ENCODE results near the gene NTN4.
"Not testable (repeated sequence)": the region's sequence is repeated elsewhere in the genome, so short reads cannot be mapped to it uniquely, and the experiment has no call there.

NTN4 gene

DNA sequence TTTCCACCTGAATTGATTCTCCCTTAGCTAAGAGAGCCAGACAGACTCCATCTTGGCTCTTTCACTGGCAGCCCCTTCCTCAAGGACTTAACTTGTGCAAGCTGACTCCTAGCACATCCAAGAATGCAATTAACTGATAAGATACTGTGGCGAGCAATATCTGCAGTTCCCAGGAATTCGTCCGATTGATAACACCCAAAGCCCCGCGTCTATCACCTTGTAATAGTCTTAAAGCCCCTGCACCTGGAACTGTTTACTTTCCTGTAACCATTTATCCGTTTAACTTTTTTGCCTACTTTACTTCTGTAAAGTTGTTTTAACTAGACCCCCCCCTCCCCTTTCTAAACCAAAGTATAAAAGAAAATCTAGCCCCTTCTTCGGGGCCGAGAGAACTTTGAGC is 44.5 kb downstream of the NTN4 start:
- DNase-seq, ATAC-seq: not testable (repeated sequence)

DNA sequence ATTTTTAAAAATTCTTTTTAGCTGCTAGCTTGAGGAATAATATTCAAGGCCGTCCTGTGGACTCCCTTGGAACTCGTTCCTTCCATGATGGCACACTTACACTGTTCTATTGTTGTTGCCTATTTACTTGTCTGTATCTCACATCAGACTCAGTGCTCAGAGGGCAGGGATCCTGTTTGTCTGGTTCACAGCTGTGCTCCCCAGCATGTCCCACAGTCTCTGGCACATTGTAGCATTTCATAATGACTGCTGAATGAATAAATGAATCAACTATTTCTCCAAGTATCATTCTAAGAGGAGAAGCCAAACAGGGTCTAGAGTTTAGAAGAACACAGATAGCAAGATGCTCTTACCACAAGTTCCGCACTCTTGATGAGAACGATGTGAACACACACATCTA is 48.0 kb downstream of the NTN4 start:
- DNase-seq: no peak
- ATAC-seq: no peak

DNA sequence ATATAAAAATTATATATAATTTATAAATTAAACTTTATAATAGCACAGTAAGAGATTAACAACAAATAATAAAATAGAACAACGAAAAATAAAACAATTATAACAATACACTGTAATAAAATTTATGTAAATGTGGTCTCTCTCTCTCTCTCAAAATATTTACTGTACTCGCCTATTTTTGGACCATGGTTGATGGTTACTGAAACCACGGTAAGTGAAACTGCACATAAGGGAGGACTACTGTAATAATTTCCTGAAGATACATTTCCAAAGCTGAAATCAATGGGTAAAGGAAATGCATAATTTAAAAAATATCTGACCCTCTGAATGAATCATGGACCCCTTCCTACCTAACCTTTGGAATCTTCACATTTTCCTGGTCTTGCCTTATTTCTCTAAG is 48.9 kb downstream of the NTN4 start:
- ATAC-seq: no peak

DNA sequence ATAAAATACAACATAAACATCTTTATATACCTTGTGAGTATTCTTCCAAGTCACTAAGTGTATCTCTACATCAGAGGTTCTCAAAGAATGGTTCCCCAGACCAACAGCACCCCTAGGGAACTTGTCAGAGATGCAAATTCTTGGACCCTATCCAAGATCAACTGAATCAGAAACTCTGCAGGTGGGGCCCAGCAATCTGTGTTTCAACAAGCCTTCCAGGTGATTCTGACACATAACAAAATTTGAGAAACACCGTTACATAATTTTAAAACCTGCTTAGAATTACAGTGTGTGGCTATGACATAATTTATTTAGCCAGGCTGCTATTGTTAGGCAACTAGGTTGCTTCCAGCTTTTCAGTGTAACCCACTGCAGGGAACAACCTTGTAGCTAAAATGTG is 49.8 kb downstream of the NTN4 start:
- no peak for DNase-seq
- no peak for ATAC-seq

More for the DNA sequence above, 48.9 kb downstream of the NTN4 start:
- no peak for DNase-seq

DNA sequence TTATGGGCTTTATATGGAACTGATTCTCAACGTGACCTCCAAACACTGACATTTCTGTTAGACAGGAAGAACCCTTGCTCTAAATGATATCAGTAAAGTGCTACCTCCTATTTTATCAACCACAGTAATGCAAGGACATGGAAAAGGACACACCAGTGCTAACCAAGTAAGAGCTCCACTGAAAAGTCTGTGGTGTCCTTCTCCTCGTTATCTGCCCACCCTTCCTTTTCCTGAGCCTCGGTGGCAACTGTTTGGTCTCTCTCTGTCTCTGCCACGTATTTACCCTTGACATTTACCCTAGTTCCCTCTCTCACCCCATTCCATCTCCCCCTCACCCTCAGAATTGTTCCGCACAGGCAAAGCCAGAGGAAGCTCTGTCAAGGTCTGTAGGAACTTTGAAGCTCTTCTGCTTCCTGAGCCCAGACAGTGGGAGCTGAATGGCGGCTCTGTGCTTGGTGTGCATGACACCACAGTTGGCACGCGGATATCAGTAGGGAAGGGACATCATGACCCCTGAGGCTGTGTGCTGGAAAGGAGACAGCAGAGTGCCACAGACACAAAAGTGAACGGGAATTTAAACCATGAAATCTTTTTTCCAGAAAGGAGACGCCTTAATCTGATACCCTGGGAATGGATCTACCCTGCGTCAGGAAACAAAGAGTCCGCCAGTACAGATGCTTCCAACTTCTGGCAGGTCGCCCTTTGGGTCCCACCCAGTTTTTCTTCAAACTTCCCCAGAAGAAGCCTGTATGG is 50.8 kb downstream of the NTN4 start:
- DNase-seq: no peak
- ATAC-seq: no peak

DNA sequence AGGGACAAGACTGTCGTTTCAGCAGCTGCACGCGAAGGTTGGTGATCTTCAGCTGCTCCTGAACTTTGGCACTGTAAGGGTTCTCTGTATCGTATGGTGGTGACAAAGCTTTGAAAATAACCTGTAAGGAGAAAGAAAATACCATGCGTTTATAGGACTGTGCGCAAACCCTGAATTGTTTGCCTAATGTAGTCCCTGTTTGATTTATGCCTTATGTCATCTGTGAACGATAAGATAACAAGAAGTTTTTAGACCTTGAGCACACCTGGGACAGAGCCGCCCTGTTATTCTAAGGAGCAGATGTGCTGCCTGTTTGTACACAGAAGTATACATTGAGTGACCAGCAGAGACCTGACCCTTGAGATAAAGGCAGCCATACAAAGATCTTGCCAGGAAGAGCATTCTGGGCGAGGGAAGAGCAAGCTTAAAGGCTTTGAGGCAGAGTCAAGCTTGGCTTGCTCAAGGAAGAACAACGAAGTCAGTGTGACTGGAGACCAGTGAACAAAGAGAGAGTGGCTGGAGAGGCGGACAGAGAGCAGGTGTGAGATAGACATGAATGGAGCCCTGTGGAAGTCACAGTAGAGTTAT is 52.4 kb downstream of the NTN4 start:
- ATAC-seq (no peak), DNase-seq (no peak)

DNA sequence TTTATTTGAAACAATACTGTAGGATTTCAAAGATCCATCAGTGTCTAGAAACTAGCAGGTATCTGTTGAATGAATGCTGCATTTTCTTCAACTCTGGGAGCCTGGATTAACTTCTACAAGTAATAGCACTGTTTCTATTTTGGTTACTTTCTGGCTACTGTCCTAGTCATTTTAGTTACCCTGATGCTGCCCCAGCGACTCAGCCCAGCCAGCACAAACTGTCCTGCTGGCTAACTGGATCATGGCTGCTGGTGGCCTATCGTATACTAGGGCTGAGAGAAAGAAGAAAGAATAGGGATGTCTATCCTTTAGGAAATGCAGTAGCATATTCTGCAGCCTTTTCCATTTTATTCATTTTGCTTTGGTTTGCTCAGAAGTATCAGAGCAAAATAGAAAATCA is 53.9 kb downstream of the NTN4 start:
- DNase-seq: no peak
- no peak for ATAC-seq

DNA sequence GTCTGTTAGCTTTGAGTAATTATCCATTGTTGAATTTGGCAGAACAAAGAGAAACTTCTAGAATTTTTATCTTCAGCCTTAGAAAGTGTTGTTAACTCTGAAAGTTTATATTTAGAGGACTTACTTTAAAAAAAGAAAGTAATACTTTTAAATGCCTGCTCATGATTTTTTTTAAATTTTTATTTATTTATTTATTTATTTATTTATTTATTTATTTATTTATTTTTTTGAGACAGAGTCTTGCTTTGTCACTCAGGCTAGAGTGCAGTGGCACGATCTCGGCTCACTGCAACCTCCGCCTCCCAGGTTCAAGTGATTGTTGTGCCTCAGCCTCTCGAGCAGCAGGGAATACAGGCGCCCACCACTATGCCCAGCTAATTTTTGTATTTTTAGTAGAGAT is 54.8 kb downstream of the NTN4 start:
- not testable (repeated sequence) for DNase-seq

DNA sequence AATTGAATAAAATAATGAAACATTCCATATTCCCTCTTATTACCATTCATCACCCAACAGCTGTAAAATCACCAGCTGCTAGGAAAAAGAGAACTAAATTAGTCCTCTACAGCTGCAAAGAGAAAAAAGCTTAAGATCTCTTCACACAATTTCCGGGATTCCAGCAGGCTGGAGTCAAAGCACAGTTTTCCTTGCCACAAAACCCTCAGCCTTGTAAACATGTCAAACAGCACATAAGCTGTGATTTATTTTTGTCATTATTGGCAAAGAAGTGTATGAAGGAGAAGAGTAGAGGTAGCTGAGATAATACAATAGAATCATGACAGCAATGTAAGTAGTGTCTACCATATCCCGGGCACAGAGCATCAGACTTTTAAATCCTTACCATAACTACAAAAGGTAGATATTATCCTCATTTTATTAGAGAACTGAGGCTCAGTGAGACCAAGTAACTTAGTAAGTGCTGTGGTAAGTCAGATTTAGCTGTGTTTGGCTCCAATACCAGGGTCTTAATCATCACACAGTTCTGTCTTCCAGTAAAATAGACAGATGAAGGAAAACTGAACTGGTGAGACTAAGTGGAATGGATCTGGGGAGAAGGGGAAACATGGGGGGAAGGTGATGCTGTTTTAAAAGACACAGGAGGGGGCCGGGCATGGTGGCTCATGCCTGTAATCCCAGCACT is 57.3 kb downstream of the NTN4 start:
- DNase-seq: no peak
- ATAC-seq: no peak

More for the DNA sequence above, 54.8 kb downstream of the NTN4 start:
- not testable (repeated sequence) for ATAC-seq

DNA sequence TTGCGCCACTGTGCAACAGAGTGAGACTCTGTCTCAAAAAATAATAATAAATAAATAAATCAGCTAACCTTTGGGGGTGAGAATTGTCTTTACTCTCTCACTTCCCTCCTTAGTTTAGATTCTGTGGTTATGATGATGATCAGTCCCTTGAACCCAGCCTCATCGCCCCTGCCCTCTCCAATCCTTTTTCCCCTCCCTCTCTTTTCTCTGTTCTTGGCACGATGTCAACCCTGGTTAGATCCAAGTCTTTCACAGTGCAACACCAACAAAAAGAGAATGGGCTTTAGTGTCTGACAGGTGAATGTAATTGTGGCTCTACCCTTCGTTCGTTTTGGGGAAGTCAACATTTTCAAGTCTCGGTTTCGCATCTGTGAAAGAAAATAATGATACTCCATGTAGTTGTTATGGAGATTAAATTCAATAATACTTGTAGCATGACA is 59.0 kb downstream of the NTN4 start:
- ATAC-seq: no peak
- DNase-seq: no peak

DNA sequence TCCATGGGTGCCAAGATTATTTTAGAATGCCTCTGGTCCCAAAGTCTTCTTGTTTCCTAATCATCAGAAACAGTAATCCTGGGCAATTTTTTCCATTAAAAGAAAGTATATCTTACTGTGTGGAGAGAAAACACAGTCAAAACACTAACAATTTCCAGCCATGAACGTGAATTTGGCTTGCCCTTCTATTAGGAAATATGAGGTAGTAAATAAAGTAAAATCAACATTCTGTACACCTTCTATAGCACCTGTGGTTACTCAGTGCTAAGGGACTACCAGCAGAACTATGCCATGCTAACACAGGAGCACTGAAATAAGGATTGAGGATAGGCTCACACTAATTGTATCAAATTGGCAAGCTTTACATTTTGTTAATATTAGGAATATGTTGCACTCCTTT is 60.1 kb downstream of the NTN4 start:
- DNase-seq (no peak), ATAC-seq (no peak)

DNA sequence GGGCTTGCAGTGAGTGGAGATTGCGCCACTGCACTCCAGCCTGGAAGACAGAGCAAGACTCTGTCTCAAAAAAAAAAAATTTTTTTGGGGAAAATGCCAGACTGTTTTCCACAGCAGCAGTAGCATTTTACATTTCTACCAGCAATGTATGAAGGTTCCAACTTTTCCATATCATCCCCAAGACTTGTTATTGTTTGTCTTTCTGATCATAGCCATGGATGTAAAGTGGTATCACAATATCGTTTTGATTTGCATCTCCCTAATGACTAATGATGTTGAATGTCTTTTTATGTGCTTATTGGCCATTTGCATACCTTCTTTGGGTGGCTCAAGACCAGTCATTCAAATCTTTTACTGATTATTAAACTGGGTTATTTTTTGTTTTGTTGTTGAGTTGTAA is 63.7 kb downstream of the NTN4 start:
- ATAC-seq: no peak
- DNase-seq: no peak

DNA sequence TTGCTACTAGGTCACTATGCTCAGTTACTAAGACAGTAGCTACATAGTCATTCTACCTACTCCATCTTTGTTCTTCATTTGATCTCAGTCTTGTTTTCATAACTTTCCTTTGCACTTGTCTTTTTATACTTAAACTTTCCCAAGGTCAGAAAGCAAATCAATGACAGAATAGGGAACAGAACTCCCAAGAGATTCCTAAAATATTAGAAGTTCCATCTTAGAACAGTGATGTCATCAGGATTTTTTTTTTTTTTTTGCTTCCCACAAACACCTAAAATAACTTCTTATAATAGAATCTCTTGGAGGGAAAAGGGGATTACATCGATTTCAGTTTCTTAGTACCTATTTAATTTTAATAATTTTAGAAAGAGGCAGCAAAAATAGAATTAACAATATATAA is 65.8 kb downstream of the NTN4 start:
- ATAC-seq: no peak
- DNase-seq: no peak

DNA sequence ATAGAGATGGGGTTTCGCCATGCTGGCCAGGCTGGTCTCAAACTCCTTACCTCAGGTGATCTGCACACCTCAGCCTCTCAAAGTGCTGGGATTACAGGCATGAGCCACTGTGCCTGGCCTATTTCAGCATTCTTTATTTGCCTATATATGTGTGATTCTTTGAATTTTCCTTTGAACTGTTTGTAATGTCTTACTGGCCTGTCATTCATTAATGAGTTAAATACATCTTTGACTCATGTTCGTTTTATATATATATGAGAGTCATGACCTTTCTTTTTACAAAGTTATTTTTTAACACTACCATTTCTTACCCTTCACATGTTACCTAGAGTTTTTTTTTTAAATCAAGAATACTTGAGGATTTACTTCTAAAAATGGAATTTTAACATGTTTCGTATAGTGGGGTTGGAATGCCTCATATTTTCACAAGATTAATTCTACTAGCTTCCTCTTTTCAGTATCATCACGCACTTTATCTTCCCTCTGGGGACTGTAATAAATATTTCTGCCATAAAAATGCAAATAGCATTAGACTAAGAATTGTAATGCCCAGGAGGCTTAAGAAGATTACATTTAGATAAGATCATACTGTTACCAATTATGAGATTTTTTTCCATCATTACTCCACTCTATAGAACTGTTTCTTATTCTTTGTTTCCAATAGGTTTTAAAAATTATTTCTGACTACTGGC is 66.7 kb downstream of the NTN4 start:
- DNase-seq (no peak), ATAC-seq (no peak)

DNA sequence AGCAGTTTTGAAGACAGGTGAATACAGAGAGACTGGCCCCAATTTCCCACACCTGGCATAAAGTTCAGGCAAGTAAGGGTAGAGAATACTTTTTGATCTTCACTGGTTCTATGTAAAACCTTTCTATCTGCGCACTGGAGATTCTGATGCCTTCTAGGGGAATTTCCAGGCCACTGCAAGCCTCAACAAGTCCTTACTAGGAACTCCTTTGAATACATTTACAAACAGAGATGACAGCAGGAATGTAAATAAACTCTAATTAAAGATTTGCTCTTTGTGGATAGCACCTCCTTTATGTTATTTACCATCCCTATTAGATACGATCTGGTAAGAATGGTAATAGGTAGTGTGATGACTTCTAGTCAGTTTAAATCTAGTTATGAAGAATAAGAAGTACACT is 69.2 kb downstream of the NTN4 start:
- ATAC-seq (no peak), DNase-seq (no peak)

DNA sequence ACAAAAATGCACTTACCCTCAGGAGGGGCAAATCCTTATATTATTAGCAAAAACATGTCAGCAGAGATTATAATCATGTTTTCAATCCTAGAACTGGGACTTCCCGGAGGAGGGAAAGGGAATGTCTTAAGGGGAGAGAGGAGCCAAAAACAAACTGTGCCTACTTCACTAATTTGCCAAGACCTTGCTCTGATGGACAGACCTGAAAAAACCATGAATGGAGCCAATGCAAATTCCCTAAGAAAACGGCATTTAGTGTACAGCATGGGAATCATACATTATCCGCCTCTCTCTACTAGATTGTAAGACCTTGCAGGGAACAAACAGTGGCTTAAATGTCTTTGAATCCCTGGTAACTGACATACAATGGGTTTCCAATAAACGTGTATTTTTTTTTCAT is 70.4 kb downstream of the NTN4 start:
- DNase-seq: no peak
- ATAC-seq: no peak

DNA sequence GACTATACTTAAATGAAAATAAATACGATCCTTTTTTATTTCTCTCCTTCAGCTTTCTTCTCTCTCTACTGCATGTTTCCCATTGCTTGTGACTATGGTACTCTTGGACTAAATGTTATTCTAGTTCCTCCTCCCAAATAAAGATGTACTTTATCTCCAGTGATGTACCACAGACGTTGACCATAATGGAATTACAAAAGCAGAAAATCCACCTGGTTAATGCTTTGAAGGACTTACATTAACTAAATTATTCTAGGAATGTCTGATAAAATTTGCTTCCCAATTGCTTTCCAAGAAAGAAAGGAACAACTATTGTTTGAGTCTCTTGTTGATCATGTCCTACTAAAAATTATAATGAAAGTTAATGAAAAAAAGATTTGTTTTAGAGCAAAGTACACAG is 71.8 kb downstream of the NTN4 start:
- ATAC-seq (no peak), DNase-seq (no peak)

DNA sequence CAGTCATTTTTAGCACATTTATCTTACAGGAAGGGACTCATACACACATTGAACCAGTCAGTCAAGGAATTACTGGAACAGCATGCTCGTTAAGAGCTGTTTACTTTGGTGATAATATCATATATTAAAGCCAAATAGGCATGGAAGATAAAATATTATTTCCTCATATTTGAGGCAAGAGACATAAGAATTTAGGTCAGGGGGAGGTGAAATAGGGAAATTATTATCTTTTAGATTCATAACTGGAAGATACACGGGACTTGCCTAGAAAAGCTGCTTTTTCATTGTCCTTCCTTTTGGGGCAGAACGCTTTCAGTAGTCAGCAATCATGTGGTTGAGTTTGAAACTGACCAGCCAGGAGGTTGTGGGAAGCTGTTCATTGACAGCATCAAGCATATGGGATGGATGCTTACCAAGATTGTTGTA is 72.5 kb downstream of the NTN4 start:
- DNase-seq (no peak), ATAC-seq (no peak)

DNA sequence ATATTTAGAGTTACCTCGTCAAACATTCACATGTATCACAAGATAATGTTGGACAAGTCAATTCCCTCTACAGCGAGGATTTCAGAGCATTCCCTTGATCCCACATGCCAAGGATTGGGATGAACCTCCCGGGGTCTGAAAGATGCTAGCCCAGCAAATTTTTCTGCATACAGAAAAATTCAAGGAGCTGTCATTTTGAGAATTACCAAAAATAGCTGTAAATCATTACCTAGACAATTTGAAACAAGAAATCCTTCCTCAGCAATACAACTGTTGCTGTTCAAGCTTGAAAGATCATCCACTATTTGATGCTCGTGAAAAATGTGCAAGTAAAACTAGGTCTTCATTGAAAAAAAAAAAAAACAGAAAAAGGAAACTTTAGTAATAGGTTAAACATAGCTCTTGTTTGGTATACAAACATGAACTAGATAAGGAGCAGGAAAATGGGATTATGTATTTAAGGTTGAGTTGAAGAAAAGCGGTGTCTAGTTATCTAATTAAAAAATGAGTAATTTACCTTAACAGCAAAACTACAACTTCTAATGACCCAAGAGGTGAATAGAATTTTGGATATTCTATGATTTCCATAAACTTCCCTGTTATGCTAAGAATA is 73.1 kb downstream of the NTN4 start:
- ATAC-seq: no peak
- DNase-seq: no peak

DNA sequence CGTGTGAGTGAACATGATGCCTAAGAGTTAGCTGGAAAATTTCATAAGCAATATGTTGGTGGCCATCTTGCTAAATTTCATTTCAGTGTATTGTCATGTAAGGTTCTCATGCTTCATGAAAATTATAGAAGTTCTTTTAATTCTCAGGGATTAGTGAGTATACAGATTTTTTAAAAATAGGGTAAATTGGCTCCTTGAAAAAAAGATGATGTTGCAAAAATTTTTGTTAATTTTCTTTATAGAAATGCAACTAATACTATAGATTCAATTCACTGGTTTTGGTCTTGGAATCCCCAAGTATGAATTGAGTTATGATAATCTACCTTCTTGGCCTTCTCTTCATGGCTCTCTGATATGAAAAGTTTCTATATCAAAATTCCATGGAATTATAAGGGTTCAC is 75.4 kb downstream of the NTN4 start:
- ATAC-seq (no peak), DNase-seq (no peak)

DNA sequence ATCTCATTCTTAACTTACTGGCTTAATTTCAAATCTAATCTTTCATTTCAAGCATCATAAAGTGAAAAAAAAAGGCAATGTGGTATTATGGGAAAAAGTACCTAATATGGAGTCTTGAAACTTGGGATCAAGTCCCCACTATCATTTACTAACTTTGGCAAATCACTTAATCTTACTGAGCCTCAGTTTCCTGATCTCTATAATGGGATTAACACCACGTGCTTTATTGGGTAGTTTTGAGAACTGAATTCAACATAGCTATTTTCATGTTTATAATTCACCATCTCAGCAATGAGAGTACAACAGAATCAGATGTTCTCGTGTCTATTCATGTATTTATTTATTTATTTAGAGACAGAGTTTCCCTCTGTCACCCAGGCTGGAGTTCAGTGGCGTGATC is 78.3 kb downstream of the NTN4 start:
- DNase-seq (no peak), ATAC-seq (no peak)

DNA sequence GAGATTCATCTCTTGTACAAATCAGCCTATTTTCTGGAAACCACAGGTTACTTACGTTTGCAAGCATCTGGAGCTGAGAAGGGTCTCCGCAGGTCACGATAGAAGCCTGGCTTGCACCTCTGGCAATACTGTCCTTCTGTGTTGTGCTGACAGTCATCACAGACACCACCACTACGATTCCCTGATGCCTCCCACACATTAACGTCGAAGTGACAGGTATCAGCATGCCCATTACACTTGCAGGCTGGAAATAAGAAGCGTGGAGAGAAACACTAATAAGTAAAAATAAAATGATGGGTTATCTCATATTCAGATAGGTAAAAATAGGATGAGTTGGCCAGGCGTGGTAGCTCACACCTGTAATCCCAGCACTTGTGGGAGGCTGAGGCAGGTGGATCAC is 80.2 kb downstream of the NTN4 start:
- no peak for ATAC-seq
- no peak for DNase-seq

DNA sequence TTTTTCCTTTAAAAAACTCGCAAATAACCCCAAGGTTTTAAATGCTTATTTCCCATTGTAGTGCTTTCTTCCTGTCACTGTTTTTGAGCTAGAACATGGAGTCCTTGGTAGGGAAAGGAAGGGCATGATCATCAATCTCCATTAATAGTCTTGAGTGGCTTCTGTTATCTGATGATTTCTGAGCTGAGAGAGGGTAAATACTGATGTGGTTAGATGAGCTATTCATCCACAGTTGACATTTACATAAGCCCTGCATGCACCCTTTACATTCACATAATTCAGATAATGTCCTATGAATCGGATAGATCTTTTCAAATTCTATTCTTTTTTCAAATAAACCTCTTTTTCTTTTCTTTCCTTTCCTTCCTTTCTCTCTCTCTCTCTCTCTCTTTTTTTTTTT is 81.4 kb downstream of the NTN4 start:
- DNase-seq: no peak
- ATAC-seq: no peak

Measured in stimulated activated naive CD8-positive, alpha-beta T cell treated with anti-CD3 and anti-CD28 coated beads, Interleukin-15, Interleukin-2, amounts not matched to agents 100 U/mL and 50 U/mL, for 24 hours (primary cell).